SKM-1 treated with dmso at 0.1 percent for 144 hours (cell line): ENCODE results near the gene FBXO3.
"Not testable (repeated sequence)": the region's sequence is repeated elsewhere in the genome, so short reads cannot be mapped to it uniquely, and the experiment has no call there.

Source experiments
- DNase-seq: peaks from one replicate; lab custom pipeline; 2025; ENCODE audit not compliant: unreplicated experiment; lab: John Stamatoyannopoulos, UW

The FBXO3 gene

GRCh38 chr11:33773987-33774735, at the start of gene FBXO3:
Gene FBXO3 (minus strand): TSS chr11:33774520. CDS start chr11:33774497, 23 bp downstream.
- DNase-seq, result peak; percentile 78

- DNase-seq, result not testable (repeated sequence)
Measured at GRCh38 chr11:33822981-33823380, 48.7 kb upstream of the FBXO3 start.

GRCh38 chr11:33819278-33820035, 45.1 kb upstream of the FBXO3 start:
- DNase-seq, result no peak

- DNase-seq, result peak; percentile 40
Measured at GRCh38 chr11:33808228-33808828, 34.0 kb upstream of the FBXO3 start.

GRCh38 chr11:33804471-33804870, 30.2 kb upstream of the FBXO3 start:
- no peak for DNase-seq

- DNase-seq, result no peak
Measured at GRCh38 chr11:33802194-33802950, 28.1 kb upstream of the FBXO3 start.

GRCh38 chr11:33801821-33802193, 27.5 kb upstream of the FBXO3 start:
- DNase-seq, result no peak

GRCh38 chr11:33797879-33798278, 23.6 kb upstream of the FBXO3 start:
- no peak for DNase-seq

GRCh38 chr11:33790040-33790439, 15.7 kb upstream of the FBXO3 start:
- DNase-seq, result no peak

GRCh38 chr11:33788095-33788494, 13.8 kb upstream of the FBXO3 start:
- DNase-seq, result not testable (repeated sequence)

- DNase-seq, result no peak
Measured at GRCh38 chr11:33787076-33787475, 12.8 kb upstream of the FBXO3 start.

GRCh38 chr11:33785609-33786008, 11.3 kb upstream of the FBXO3 start:
- no peak for DNase-seq

- DNase-seq, result no peak
Measured at GRCh38 chr11:33779849-33780528, 5.7 kb upstream of the FBXO3 start.

- DNase-seq, result no peak
Measured at GRCh38 chr11:33778675-33779074, 4.4 kb upstream of the FBXO3 start.

GRCh38 chr11:33777906-33778305, 3.6 kb upstream of the FBXO3 start:
- DNase-seq, result no peak

GRCh38 chr11:33775832-33776470, 1.6 kb upstream of the FBXO3 start:
- no peak for DNase-seq

GRCh38 chr11:33775467-33775807, 1.1 kb upstream of the FBXO3 start:
- no peak for DNase-seq

GRCh38 chr11:33774736-33775466, 581 bp upstream of the FBXO3 start:
- DNase-seq, result no peak

GRCh38 chr11:33773404-33773986, 825 bp downstream of the FBXO3 start:
- no peak for DNase-seq
